Suprapubic skin (tissue), 4 donors: ENCODE data around the gene OGDHL. TPM values are rescaled to one million over a fixed set of nuclear protein-coding genes. Genes with fewer than 3 reads are reported as not detected.

ENCODE experiments used
- DNase-seq, 2 donors: peaks; one replicate each; pipeline ENCODE4 v3.0.0-alpha.2; 2019; ENCODE audit warnings: low spot score in 2 of 2
- H3K27ac ChIP-seq: fragments of 200-600 bp; sonication (generic); one replicate; pipeline ENCODE4 v1.5.1; 2019
- H3K27me3 ChIP-seq: fragments of 200-600 bp; sonication (generic); one replicate; pipeline ENCODE4 v1.5.1; 2019
- H3K36me3 ChIP-seq: fragments of 200-600 bp; sonication (generic); one replicate; pipeline ENCODE4 v1.5.1; 2019
- H3K4me1 ChIP-seq: fragments of 200-600 bp; sonication (generic); one replicate; pipeline ENCODE4 v1.5.1; 2019
- H3K4me3 ChIP-seq: fragments of 200-600 bp; sonication (generic); one replicate; pipeline ENCODE4 v1.5.1; 2019; ENCODE audit warnings: mild to moderate bottlenecking
- H3K9me3 ChIP-seq: fragments of 200-600 bp; sonication (generic); one replicate; pipeline ENCODE4 v1.5.1; 2019
- CTCF ChIP-seq, 2 donors: fragments of 200-600 bp in 1 of 2; fragments of 450-650 bp in 1 of 2; sonication (generic) in 1 of 2; IDR thresholded peaks; one replicate each; pipeline ENCODE4 v1.5.1; 2016 to 2019; ENCODE audit warnings: antibody characterized with exemption in 2 of 2, mild to moderate bottlenecking in 1 of 2, moderate library complexity in 1 of 2
- EP300 ChIP-seq: sonication (generic); formaldehyde crosslinking; IDR thresholded peaks from one replicate; pipeline ENCODE4 v1.6.1; 2017; ENCODE audit warnings: antibody characterized with exemption
- POLR2A ChIP-seq, 2 donors: fragments of 450-650 bp; IDR thresholded peaks; one replicate each; pipeline ENCODE4 v1.6.1; 2017; ENCODE audit warnings: antibody characterized with exemption in 2 of 2, mild to moderate bottlenecking in 2 of 2, moderate library complexity in 2 of 2
- POLR2AphosphoS5 ChIP-seq, 3 donors: sonication (generic); formaldehyde crosslinking; IDR thresholded peaks; one replicate each; pipeline ENCODE4 v1.6.1; 2017; ENCODE audit warnings: antibody characterized with exemption in 3 of 3
- WGBS: methylation state at CpG from one replicate; pipeline ENCODE4 v1.1.5; 2018; 5-methylcytosine and 5-hydroxymethylcytosine counted together
- total RNA-seq, 4 donors: library from RNA; depleted of rRNA; stranded (reverse); fragments of >200 nt; gene quantifications; one replicate each; pipeline ENCODE4 v1.1.0, GENCODE V29; 2016

OGDHL gene
- total RNA-seq, 4 donors from 2014 or later, result 0.18 TPM; not detected in 3

GRCh38 chr10:49711481-49711880, 50.6 kb downstream of the OGDHL start:
- no peak overlapping the region for H3K27ac ChIP-seq
- no peaks in the 10 kb centered on the region for H3K36me3 ChIP-seq
- no peak for TF ChIP-seq POLR2AphosphoS5 (IDR thresholded peaks at IDR 0.05)
- no peak for TF ChIP-seq CTCF (IDR thresholded peaks at IDR 0.05)
- no peak for TF ChIP-seq EP300
- no peak for TF ChIP-seq POLR2A (IDR thresholded peaks at IDR 0.05)
- H3K4me3 ChIP-seq, result no peak overlapping the region
- no peak for DNase-seq
- peaks cover 4% of the 10 kb centered on the region for H3K9me3 ChIP-seq
- no peaks in the 10 kb centered on the region for H3K4me1 ChIP-seq
- peaks cover 3% of the 10 kb centered on the region for H3K27me3 ChIP-seq
- WGBS, result 58% methylated on average over 8 of the region's 8 CpGs

DNA sequence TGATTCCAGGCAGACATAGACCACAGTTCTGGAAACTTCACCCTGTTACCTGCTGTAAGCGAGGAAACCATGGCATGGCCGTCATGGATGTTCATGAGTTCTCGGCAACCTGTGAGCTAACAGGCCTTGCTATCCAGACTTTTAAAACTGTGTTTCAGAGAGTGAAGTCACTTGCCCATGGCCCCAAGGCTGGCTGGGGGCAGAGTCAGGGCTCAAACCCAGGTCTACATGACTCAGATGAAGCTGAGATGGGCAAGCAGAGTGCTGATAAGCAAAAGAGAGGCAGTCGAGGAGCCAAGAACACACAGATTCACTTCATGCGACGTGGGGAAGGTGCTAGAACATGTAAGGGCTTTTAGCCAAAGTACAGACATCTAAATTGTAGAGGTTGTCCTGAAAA, 51.2 kb downstream of the OGDHL start:
- Histone ChIP-seq H3K27me3 (peaks cover 3% of the 10 kb centered on the region), H3K27ac (no peak overlapping the region), H3K4me1 (no peaks in the 10 kb centered on the region), H3K36me3 (no peaks in the 10 kb centered on the region), H3K9me3 (peaks cover 4% of the 10 kb centered on the region), H3K4me3 (no peak overlapping the region)
- WGBS, result 74% methylated on average over 6 of the region's 6 CpGs
- peak in 1 of 2 donors; percentile 29 for DNase-seq
- TF ChIP-seq EP300, result no peak
- no peak for TF ChIP-seq POLR2AphosphoS5 (IDR thresholded peaks at IDR 0.05)
- no peak for TF ChIP-seq CTCF (IDR thresholded peaks at IDR 0.05)
- no peak for TF ChIP-seq POLR2A (IDR thresholded peaks at IDR 0.05)

DNA sequence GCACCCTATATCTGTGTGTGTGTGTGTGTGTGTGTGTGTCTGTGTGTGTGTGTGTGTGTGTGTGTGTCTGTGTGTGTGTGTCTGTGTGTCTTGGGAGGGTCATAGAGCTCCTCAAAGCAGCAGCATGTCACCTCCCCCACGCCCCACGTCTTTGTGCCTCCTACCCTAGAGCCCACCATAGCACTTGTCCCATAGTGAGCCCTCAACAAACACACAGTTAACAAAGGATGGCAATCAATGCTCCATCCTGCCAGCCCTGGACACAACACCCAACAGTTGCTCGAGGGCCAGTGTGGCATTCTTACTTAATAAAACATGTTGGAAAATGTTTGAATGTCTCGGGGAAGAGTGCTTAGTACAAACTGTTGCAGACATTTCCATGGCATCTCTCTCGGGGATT, 52.2 kb downstream of the OGDHL start:
- Histone ChIP-seq H3K27me3 (peaks cover 3% of the 10 kb centered on the region), H3K27ac (no peak overlapping the region), H3K4me1 (no peaks in the 10 kb centered on the region), H3K4me3 (no peak overlapping the region), H3K36me3 (no peaks in the 10 kb centered on the region), H3K9me3 (peaks cover 2% of the 10 kb centered on the region)
- 63% methylated on average over 5 of the region's 5 CpGs for WGBS
- peak in 1 of 2 donors; percentile 65 for DNase-seq
- TF ChIP-seq CTCF (IDR thresholded peaks at IDR 0.05) (no peak), POLR2A (IDR thresholded peaks at IDR 0.05) (no peak), EP300 (no peak), POLR2AphosphoS5 (IDR thresholded peaks at IDR 0.05) (no peak)

- Histone ChIP-seq H3K27ac (no peak overlapping the region), H3K27me3 (peaks cover 3% of the 10 kb centered on the region), H3K4me3 (no peak overlapping the region), H3K9me3 (no peaks in the 10 kb centered on the region), H3K4me1 (no peaks in the 10 kb centered on the region), H3K36me3 (no peaks in the 10 kb centered on the region)
- WGBS, result 85% methylated on average over 3 of the region's 3 CpGs
- DNase-seq, result no peak
- TF ChIP-seq EP300, result no peak
- TF ChIP-seq CTCF (IDR thresholded peaks at IDR 0.05), result no peak
- no peak for TF ChIP-seq POLR2AphosphoS5 (IDR thresholded peaks at IDR 0.05)
- TF ChIP-seq POLR2A (IDR thresholded peaks at IDR 0.05), result no peak
Observed at GRCh38 chr10:49707585-49707984, 54.5 kb downstream of the OGDHL start.

- Histone ChIP-seq H3K27me3 (no peaks in the 10 kb centered on the region), H3K36me3 (no peaks in the 10 kb centered on the region), H3K4me1 (no peaks in the 10 kb centered on the region), H3K4me3 (no peak overlapping the region), H3K9me3 (no peaks in the 10 kb centered on the region), H3K27ac (no peak overlapping the region)
- WGBS, result 16% methylated on average over 3 of the region's 3 CpGs
- no peak for DNase-seq
- TF ChIP-seq POLR2A (IDR thresholded peaks at IDR 0.05) (no peak), POLR2AphosphoS5 (IDR thresholded peaks at IDR 0.05) (no peak), CTCF (IDR thresholded peaks at IDR 0.05) (no peak), EP300 (no peak)
Observed at GRCh38 chr10:49700997-49701396, 61.1 kb downstream of the OGDHL start.
